Uterus (tissue), 4 donors: ENCODE results near the gene DNAJA4. TPM values are rescaled to one million over a fixed set of nuclear protein-coding genes. Genes with fewer than 3 reads are reported as not detected.

Experiments
- DNase-seq, 2 donors: peaks; one replicate each; pipeline ENCODE4 v3.0.0-alpha.2; 2019 to 2020
- H3K27ac ChIP-seq, 2 donors: fragments of 200-600 bp; sonication (generic); 1 replicate in 1 of 2; 2 replicates in 1 of 2; pipeline ENCODE4 v1.5.1; 2016 to 2018
- H3K27me3 ChIP-seq, 2 donors: fragments of 200-600 bp; sonication (generic); one replicate each; pipeline ENCODE4 v1.5.1; 2018 to 2019; ENCODE audit warnings: control low read depth in 1 of 2
- H3K36me3 ChIP-seq, 2 donors: fragments of 200-600 bp; sonication (generic); one replicate each; pipeline ENCODE4 v1.5.1; 2019; ENCODE audit warnings: control low read depth in 1 of 2
- H3K4me1 ChIP-seq, 2 donors: fragments of 200-600 bp; sonication (generic); one replicate each; pipeline ENCODE4 v1.5.1; 2018 to 2019; ENCODE audit warnings: control low read depth in 1 of 2
- H3K4me3 ChIP-seq, 2 donors: fragments of 200-600 bp; sonication (generic); 1 replicate in 1 of 2; 2 replicates in 1 of 2; pipeline ENCODE4 v1.5.1; 2018 to 2019; ENCODE audit warnings: mild to moderate bottlenecking in 1 of 2
- H3K9me3 ChIP-seq, 2 donors: fragments of 200-600 bp; sonication (generic); one replicate each; pipeline ENCODE4 v1.5.1; 2019; ENCODE audit warnings: control low read depth in 1 of 2
- CTCF ChIP-seq, 4 experiments: fragments of 200-600 bp in 2 of 4; fragments of 450-650 bp in 2 of 4; sonication (generic) in 2 of 4; IDR thresholded peaks; one replicate each; pipeline ENCODE4 v1.5.1; 2016 to 2019; ENCODE audit warnings: antibody characterized with exemption in 4 of 4, mild to moderate bottlenecking in 2 of 4, moderate library complexity in 1 of 4
- POLR2A ChIP-seq, 2 donors: fragments of 450-650 bp; IDR thresholded peaks; one replicate each; pipeline ENCODE4 v1.6.1; 2016; ENCODE audit warnings: antibody characterized with exemption in 2 of 2, mild to moderate bottlenecking in 1 of 2, moderate library complexity in 1 of 2
- intact Hi-C: fragments of 100-400 bp; cut with DNase I; formaldehyde crosslinking; loops from one replicate; pipeline ENCODE4 v1.15.1; 2023; ENCODE audit warnings: low total_unique reads
- total RNA-seq, 4 donors: library from RNA; depleted of rRNA in 3 of 4; stranded (reverse); fragments of >200 nt in 3 of 4; gene quantifications; one replicate each; pipeline versions ENCODE4 v1.1.0 to v1.2.4, GENCODE V29; 2014 to 2023
- donor health status: DM: yes; HTN: yes; CAD: no.

Gene DNAJA4
- total RNA-seq, 4 donors from 2014 or later, result 2.6 to 16.8 (median 14.6) TPM

- H3K4me3 ChIP-seq, result no peak overlapping the region
- no peaks in the 10 kb centered on the region for H3K4me1 ChIP-seq
- H3K9me3 ChIP-seq, result no peaks in the 10 kb centered on the region
- no peak for TF ChIP-seq CTCF (IDR thresholded peaks at IDR 0.05)
- no peak for TF ChIP-seq POLR2A (IDR thresholded peaks at IDR 0.05)
- no peak overlapping the region for H3K27ac ChIP-seq
- no peaks in the 10 kb centered on the region for H3K27me3 ChIP-seq
- intact Hi-C loops, result no loop called here
- no peaks in the 10 kb centered on the region for H3K36me3 ChIP-seq
- no peak for DNase-seq
Observed at GRCh38 chr15:78284758-78285157, 20.4 kb downstream of the DNAJA4 start.

GRCh38 chr15:78290222-78290621, 25.9 kb downstream of the DNAJA4 start:
- no peak for TF ChIP-seq CTCF (IDR thresholded peaks at IDR 0.05)
- no peak for TF ChIP-seq POLR2A (IDR thresholded peaks at IDR 0.05)
- no peak overlapping the region for H3K27ac ChIP-seq
- H3K36me3 ChIP-seq, result no peaks in the 10 kb centered on the region
- intact Hi-C loops, result no loop called here
- DNase-seq, result no peak
- no peak overlapping the region for H3K4me3 ChIP-seq
- no peaks in the 10 kb centered on the region for H3K4me1 ChIP-seq
- H3K9me3 ChIP-seq, result no peaks in the 10 kb centered on the region
- H3K27me3 ChIP-seq, result no peaks in the 10 kb centered on the region

GRCh38 chr15:78291052-78291451, 26.7 kb downstream of the DNAJA4 start:
- DNase-seq, result no peak
- Histone ChIP-seq H3K4me3 (no peak overlapping the region), H3K4me1 (no peaks in the 10 kb centered on the region), H3K27me3 (no peaks in the 10 kb centered on the region), H3K9me3 (no peaks in the 10 kb centered on the region), H3K27ac (no peak overlapping the region), H3K36me3 (no peaks in the 10 kb centered on the region)
- intact Hi-C loops, result no loop called here
- TF ChIP-seq CTCF (IDR thresholded peaks at IDR 0.05), result no peak
- TF ChIP-seq POLR2A (IDR thresholded peaks at IDR 0.05), result no peak

GRCh38 chr15:78291698-78292097, 27.3 kb downstream of the DNAJA4 start:
- intact Hi-C loops, result no loop called here

GRCh38 chr15:78292219-78292618, 27.9 kb downstream of the DNAJA4 start:
- Histone ChIP-seq H3K27ac (no peak overlapping the region), H3K4me1 (peaks cover 0 to under 1% of the 10 kb centered on the region in 2 donors), H3K27me3 (no peaks in the 10 kb centered on the region), H3K36me3 (no peaks in the 10 kb centered on the region), H3K9me3 (no peaks in the 10 kb centered on the region), H3K4me3 (no peak overlapping the region)
- intact Hi-C loops, result no loop called here
- TF ChIP-seq CTCF (IDR thresholded peaks at IDR 0.05) (no peak), POLR2A (IDR thresholded peaks at IDR 0.05) (no peak)
- no peak for DNase-seq

More at GRCh38 chr15:78291698-78292097, 27.3 kb downstream of the DNAJA4 start:
- TF ChIP-seq POLR2A (IDR thresholded peaks at IDR 0.05), result no peak
- TF ChIP-seq CTCF (IDR thresholded peaks at IDR 0.05), result no peak
- no peak for DNase-seq
- no peaks in the 10 kb centered on the region for H3K9me3 ChIP-seq
- no peak overlapping the region for H3K4me3 ChIP-seq
- no peaks in the 10 kb centered on the region for H3K36me3 ChIP-seq
- no peaks in the 10 kb centered on the region for H3K27me3 ChIP-seq
- no peaks in the 10 kb centered on the region for H3K4me1 ChIP-seq
- no peak overlapping the region for H3K27ac ChIP-seq
